Measurements from ENCODE around the gene DDHD1.

The DDHD1 gene

GRCh38 chr14:53151523-53152183 is 1.5 kb downstream of the DDHD1 start:
- DNase-seq (ENCODE audit: low read depth in 1 of 2, low spot score in 1 of 2): peak in 1 of 2 experiments; percentile 33
- TF ChIP-seq POLR2AphosphoS5 (IDR thresholded peaks at IDR 0.05; ENCODE audit: low read depth): no peak
- no peak for TF ChIP-seq CTCF (IDR thresholded peaks at IDR 0.05; ENCODE audit: insufficient read depth, low read length)
- no peak for TF ChIP-seq REST (IDR thresholded peaks at IDR 0.05; ENCODE audit: insufficient replicate concordance, low read depth)
- no peak for TF ChIP-seq SPI1 (IDR thresholded peaks at IDR 0.05; ENCODE audit: borderline replicate concordance, low read depth)
- no peak for TF ChIP-seq GABPA (IDR thresholded peaks at IDR 0.05; ENCODE audit: low read depth)
- Histone ChIP-seq H3K4me3 (replicated peaks; ENCODE audit: insufficient read depth, low read length) (peak overlapping the region; percentile 93), H3K27me3 (ENCODE audit: insufficient read depth, poor library complexity, severe bottlenecking) (no peaks in the 10 kb centered on the region), H3K27ac (replicated peaks) (peak overlapping the region; percentile 75)

GRCh38 chr14:53149668-53150316 is 3.3 kb downstream of the DDHD1 start:
- no peak for TF ChIP-seq CTCF (IDR thresholded peaks at IDR 0.05; ENCODE audit: insufficient read depth, low read length)
- no peak for TF ChIP-seq GABPA (IDR thresholded peaks at IDR 0.05; ENCODE audit: low read depth)
- TF ChIP-seq REST (IDR thresholded peaks at IDR 0.05; ENCODE audit: insufficient replicate concordance, low read depth): no peak
- TF ChIP-seq SPI1 (IDR thresholded peaks at IDR 0.05; ENCODE audit: borderline replicate concordance, low read depth): peak; percentile 49; the same call in 1 of the 2 replicates
- TF ChIP-seq POLR2AphosphoS5 (IDR thresholded peaks at IDR 0.05; ENCODE audit: low read depth): no peak
- H3K27ac ChIP-seq (replicated peaks): no peak overlapping the region
- peak in 1 of 2 experiments; percentile 4 for DNase-seq (ENCODE audit: low read depth in 1 of 2, low spot score in 1 of 2)
- H3K27me3 ChIP-seq (ENCODE audit: insufficient read depth, poor library complexity, severe bottlenecking): no peaks in the 10 kb centered on the region
- no peak overlapping the region for H3K4me3 ChIP-seq (replicated peaks; ENCODE audit: insufficient read depth, low read length)

- no peaks in the 10 kb centered on the region for H3K27me3 ChIP-seq (ENCODE audit: insufficient read depth, poor library complexity, severe bottlenecking)
- H3K27ac ChIP-seq (replicated peaks): no peak overlapping the region
- no peak overlapping the region for H3K4me3 ChIP-seq (replicated peaks; ENCODE audit: insufficient read depth, low read length)
- DNase-seq (ENCODE audit: low read depth in 1 of 2, low spot score in 1 of 2): no peak
- TF ChIP-seq GABPA (IDR thresholded peaks at IDR 0.05; ENCODE audit: low read depth) (no peak), REST (IDR thresholded peaks at IDR 0.05; ENCODE audit: insufficient replicate concordance, low read depth) (no peak), SPI1 (IDR thresholded peaks at IDR 0.05; ENCODE audit: borderline replicate concordance, low read depth) (no peak)
Measured at GRCh38 chr14:53148671-53149070, 4.5 kb downstream of the DDHD1 start.

Measured in HL-60 (cell line).